Cardiac muscle cell (in vitro differentiated cells and primary cell): ENCODE results near the gene SLC24A3. TPM values are rescaled to one million over a fixed set of nuclear protein-coding genes. Genes with fewer than 3 reads are reported as not detected.

ENCODE experiments used
- DNase-seq, 2 donors: peaks; one replicate each; pipeline versions ENCODE4 v3.0.0 to v3.0.0-alpha.2; 2010 to 2017; ENCODE audit warnings: low read depth in 1 of 2, low spot score in 1 of 2
- H3K27ac ChIP-seq: fragments of 200-600 bp; sonication (generic); 2 replicates; pipeline ENCODE4 v1.5.1; 2016
- H3K27me3 ChIP-seq: fragments of 200-600 bp; sonication (generic); 2 replicates; pipeline ENCODE4 v1.6.0; 2016; ENCODE audit warnings: control low read depth
- H3K36me3 ChIP-seq: fragments of 200-600 bp; sonication (generic); 2 replicates; pipeline ENCODE4 v1.5.1; 2016; ENCODE audit warnings: control low read depth
- H3K4me1 ChIP-seq: fragments of 200-600 bp; sonication (generic); 2 replicates; pipeline ENCODE4 v1.8.1; 2017; ENCODE audit warnings: low read depth, mild to moderate bottlenecking, mixed run types
- H3K4me3 ChIP-seq: fragments of 200-600 bp; sonication (generic); 2 replicates; pipeline ENCODE4 v1.5.1; 2016; ENCODE audit warnings: mild to moderate bottlenecking
- H3K9me3 ChIP-seq: fragments of 200-600 bp; sonication (generic); 2 replicates; pipeline ENCODE4 v1.5.1; 2017; ENCODE audit warnings: low read depth, mild to moderate bottlenecking, control low read depth
- polyA plus RNA-seq: library from polyadenylated mRNA; unstranded; fragments of >200 nt; fragmentation: Nextera tagmentation; extraction: Ambion mirVana; gene quantifications from 2 replicates; pipeline ENCODE4 v1.2.1, GENCODE V29; 2016
- total RNA-seq: library from RNA; depleted of rRNA; stranded (reverse); fragments of >200 nt; gene quantifications from 2 replicates; pipeline ENCODE4 v1.2.3, GENCODE V29; 2016
- TF ChIP-seq, protein P1 (sequence below): IDR thresholded peaks from 2 replicates; pipeline ENCODE4 v1.5.1; 2012; ENCODE audit warnings: low read depth, mild to moderate bottlenecking, low read length

Gene SLC24A3
- total and polyA plus RNA-seq, 2 experiments from 2014 or later, result 1.6 to 1.7 TPM

DNA sequence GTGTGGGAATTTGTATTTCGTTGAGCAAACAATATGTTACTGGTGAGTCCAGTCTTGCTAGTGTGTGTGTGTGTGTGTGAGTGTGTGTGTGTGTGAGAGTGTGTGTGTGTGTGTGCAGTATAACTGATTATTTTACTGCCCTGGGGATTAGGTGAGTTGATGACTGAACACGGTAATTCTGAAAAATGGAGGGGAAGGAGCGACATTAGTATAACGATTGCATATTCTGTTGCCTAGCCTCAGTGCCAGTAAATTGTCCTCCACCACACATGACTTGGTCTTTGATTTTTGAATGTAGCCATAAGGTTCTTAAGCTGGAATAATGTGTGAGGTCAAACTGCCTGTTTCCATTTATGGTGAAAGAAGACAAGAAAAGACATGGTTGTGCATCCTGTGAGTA, 121.1 kb downstream of the SLC24A3 start:
- Histone ChIP-seq H3K36me3 (no peaks in the 10 kb centered on the region), H3K4me3 (no peak overlapping the region), H3K27me3 (no peaks in the 10 kb centered on the region), H3K27ac (no peak overlapping the region), H3K4me1 (peaks cover 5% of the 10 kb centered on the region), H3K9me3 (no peaks in the 10 kb centered on the region)
- no peak for DNase-seq
- TF ChIP-seq, protein P1, sequence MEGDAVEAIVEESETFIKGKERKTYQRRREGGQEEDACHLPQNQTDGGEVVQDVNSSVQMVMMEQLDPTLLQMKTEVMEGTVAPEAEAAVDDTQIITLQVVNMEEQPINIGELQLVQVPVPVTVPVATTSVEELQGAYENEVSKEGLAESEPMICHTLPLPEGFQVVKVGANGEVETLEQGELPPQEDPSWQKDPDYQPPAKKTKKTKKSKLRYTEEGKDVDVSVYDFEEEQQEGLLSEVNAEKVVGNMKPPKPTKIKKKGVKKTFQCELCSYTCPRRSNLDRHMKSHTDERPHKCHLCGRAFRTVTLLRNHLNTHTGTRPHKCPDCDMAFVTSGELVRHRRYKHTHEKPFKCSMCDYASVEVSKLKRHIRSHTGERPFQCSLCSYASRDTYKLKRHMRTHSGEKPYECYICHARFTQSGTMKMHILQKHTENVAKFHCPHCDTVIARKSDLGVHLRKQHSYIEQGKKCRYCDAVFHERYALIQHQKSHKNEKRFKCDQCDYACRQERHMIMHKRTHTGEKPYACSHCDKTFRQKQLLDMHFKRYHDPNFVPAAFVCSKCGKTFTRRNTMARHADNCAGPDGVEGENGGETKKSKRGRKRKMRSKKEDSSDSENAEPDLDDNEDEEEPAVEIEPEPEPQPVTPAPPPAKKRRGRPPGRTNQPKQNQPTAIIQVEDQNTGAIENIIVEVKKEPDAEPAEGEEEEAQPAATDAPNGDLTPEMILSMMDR, result no peak

DNA sequence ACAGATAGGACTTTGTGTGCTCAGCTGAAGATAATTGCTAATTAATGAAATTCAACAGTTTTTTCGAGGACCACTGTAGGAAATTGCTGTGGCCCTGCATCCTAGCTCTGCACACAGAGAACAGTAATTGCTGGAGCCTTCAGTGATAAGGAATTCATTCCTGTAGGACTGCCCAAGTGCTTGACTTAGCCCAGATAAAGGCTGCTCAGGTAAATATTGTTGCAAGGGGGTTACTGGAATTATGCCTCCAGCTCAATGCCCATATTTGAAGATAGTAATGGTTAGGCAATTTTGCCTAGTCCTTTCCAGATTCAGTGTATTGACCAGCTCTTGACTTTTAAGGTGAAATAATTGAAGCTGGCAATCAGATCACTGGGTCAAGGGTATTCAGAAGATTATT, 122.9 kb downstream of the SLC24A3 start:
- Histone ChIP-seq H3K4me1 (peaks cover 5% of the 10 kb centered on the region), H3K9me3 (no peaks in the 10 kb centered on the region), H3K4me3 (no peak overlapping the region), H3K27me3 (no peaks in the 10 kb centered on the region), H3K36me3 (no peaks in the 10 kb centered on the region), H3K27ac (no peak overlapping the region)
- TF ChIP-seq, protein P1, result no peak
- no peak for DNase-seq

DNA sequence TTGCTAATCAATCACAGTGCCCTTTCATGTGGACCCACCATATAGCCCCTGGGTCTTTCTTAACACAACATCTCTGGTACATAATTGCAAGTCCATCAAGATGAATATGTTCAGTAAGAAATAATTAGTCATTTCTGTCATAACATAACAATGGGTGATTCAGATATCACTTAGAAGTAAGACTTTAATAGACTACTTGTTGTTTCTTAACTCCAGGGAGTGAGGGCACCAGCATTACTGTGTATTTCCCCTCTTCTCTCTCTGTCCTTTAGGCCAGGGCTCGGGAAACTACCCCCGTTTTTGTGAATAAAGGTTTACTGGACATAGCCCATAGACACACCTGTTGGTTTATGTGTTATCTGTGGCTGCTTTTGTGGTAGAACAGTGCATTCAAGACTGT, 123.5 kb downstream of the SLC24A3 start:
- TF ChIP-seq, protein P1, result no peak
- H3K36me3 ChIP-seq, result no peaks in the 10 kb centered on the region
- DNase-seq, result no peak
- H3K4me1 ChIP-seq, result peaks cover 5% of the 10 kb centered on the region
- no peaks in the 10 kb centered on the region for H3K9me3 ChIP-seq
- no peak overlapping the region for H3K4me3 ChIP-seq
- H3K27me3 ChIP-seq, result no peaks in the 10 kb centered on the region
- no peak overlapping the region for H3K27ac ChIP-seq

DNA sequence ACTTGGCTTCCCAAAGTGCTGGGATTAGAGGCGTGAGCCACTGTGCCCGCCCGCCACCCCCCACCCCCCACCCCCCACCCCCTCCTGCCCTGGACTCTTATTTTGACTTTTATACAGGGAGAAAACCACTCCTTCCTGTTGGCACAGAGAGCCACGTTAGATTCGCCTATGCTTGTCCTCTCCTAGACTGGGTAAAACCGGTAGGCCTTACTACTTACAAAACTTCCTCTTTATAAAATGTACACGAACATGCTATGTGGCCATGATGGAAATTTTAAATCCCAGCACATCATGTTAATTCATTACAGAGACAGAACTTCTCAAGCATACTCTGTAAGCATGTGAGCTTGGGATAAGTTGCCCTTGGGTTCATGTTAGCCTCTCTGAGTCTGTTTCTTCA, 124.2 kb downstream of the SLC24A3 start:
- no peaks in the 10 kb centered on the region for H3K9me3 ChIP-seq
- peaks cover 5% of the 10 kb centered on the region for H3K4me1 ChIP-seq
- no peak for DNase-seq
- H3K4me3 ChIP-seq, result no peak overlapping the region
- H3K36me3 ChIP-seq, result no peaks in the 10 kb centered on the region
- no peaks in the 10 kb centered on the region for H3K27me3 ChIP-seq
- no peak overlapping the region for H3K27ac ChIP-seq
- TF ChIP-seq, protein P1, result no peak

DNA sequence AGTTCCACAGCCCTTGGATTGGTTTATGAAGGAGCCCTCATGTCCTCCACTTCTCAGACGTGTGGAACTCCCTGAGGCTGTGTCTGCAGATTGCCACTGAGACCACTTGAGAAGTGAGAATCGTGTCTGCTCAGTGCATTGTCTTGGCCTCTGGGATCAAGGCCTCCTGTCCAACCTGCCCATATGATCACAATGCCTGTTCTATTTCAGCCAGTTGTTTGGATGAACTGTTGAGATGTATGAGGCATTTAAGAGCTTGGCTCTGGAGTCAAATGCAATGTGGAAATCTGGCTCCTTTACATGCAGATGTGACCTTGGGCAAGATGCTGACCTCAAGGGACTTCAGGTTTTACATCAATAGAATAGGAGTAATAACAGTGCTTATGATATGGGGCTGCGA, 125.9 kb downstream of the SLC24A3 start:
- TF ChIP-seq, protein P1, result no peak
- Histone ChIP-seq H3K4me1 (peaks cover 5% of the 10 kb centered on the region), H3K27ac (peak overlapping the region; percentile 27), H3K4me3 (no peak overlapping the region), H3K27me3 (no peaks in the 10 kb centered on the region), H3K9me3 (no peaks in the 10 kb centered on the region), H3K36me3 (no peaks in the 10 kb centered on the region)
- DNase-seq, result peak in 1 of 2 donors; percentile 63

DNA sequence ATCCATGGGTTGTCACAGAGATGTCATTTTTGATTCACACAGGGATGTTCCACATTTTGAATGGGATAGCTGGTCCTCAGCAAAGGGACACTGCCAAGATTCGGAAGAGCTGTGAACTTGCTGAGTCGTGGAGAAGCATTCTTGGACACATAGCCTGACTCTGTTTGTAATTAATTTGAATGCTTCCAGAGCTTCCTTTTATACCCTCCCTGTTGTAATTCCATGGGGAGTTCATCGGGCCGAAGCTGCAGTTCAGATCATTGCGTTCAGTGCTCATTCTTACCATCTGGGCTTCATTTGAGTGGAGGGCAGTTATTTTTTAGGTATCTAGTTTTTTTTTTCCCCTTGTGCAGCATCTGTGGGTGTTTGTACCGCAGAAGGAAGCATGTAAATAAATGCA, 126.5 kb downstream of the SLC24A3 start:
- Histone ChIP-seq H3K36me3 (no peaks in the 10 kb centered on the region), H3K4me3 (no peak overlapping the region), H3K9me3 (no peaks in the 10 kb centered on the region), H3K27me3 (no peaks in the 10 kb centered on the region), H3K4me1 (peaks cover 5% of the 10 kb centered on the region), H3K27ac (no peak overlapping the region)
- TF ChIP-seq, protein P1, result no peak
- no peak for DNase-seq
